SK-N-SH treated with all-trans-retinoic acid at 6 μM for 48 hours (cell line): ENCODE results near the gene CCNC.

Source experiments
- ATAC-seq: fragments of 200-7000 bp; cut with Tn5 transposase; 3 replicates; pipeline ENCODE4 v1.9.1; 2020; ENCODE audit warnings: mild to moderate bottlenecking, moderate library complexity
- ARNTL ChIP-seq: fragments of 450-650 bp; formaldehyde crosslinking; IDR thresholded peaks from 2 replicates; pipeline ENCODE4 v1.5.0; 2020; ENCODE audit warnings: low read depth, mild to moderate bottlenecking, moderate library complexity, borderline replicate concordance
- BACH2 ChIP-seq: fragments of 250-450 bp; sonication (Bioruptor Pico); IDR thresholded peaks from 2 replicates; pipeline ENCODE4 v1.9.0; 2021; ENCODE audit warnings: mild to moderate bottlenecking, borderline replicate concordance
- CSDC2 ChIP-seq: fragments of 250-450 bp; sonication (Bioruptor Pico); IDR thresholded peaks from 2 replicates; pipeline ENCODE4 v1.5.0; 2020; ENCODE audit warnings: mild to moderate bottlenecking, moderate library complexity
- CSRNP3 ChIP-seq: fragments of 250-450 bp; sonication (Bioruptor Pico); IDR thresholded peaks from 2 replicates; pipeline ENCODE4 v1.5.1; 2021; ENCODE audit warnings: mild to moderate bottlenecking, moderate library complexity
- ESRRG ChIP-seq: fragments of 250-450 bp; sonication (Bioruptor Pico); IDR thresholded peaks from 2 replicates; pipeline ENCODE4 v1.6.1; 2021; ENCODE audit warnings: mild to moderate bottlenecking
- GLIS3 ChIP-seq: fragments of 250-450 bp; sonication (Bioruptor Pico); IDR thresholded peaks from 2 replicates; pipeline ENCODE4 v1.5.0; 2020; ENCODE audit warnings: mild to moderate bottlenecking, moderate library complexity
- ISL1 ChIP-seq: fragments of 250-450 bp; sonication (Bioruptor Pico); IDR thresholded peaks from 2 replicates; pipeline ENCODE4 v2.1.2; 2022; ENCODE audit warnings: mild to moderate bottlenecking, moderate library complexity
- OSR1 ChIP-seq: fragments of 250-450 bp; sonication (Bioruptor Pico); IDR thresholded peaks from 2 replicates; pipeline ENCODE4 v1.8.0; 2022; ENCODE audit warnings: moderate library complexity, mild to moderate bottlenecking, inconsistent platforms
- POU6F1 ChIP-seq: fragments of 250-450 bp; sonication (Bioruptor Pico); IDR thresholded peaks from 2 replicates; pipeline ENCODE4 v1.8.0; 2021; ENCODE audit warnings: low read depth, mild to moderate bottlenecking, moderate library complexity, borderline replicate concordance
- PPARA ChIP-seq: fragments of 250-450 bp; sonication (Bioruptor Pico); IDR thresholded peaks from 2 replicates; pipeline ENCODE4 v1.5.0; 2020; ENCODE audit warnings: mild to moderate bottlenecking, borderline replicate concordance
- RARB ChIP-seq: fragments of 250-450 bp; sonication (Bioruptor Pico); IDR thresholded peaks from 2 replicates; pipeline ENCODE4 v1.8.0; 2021; ENCODE audit warnings: mild to moderate bottlenecking, moderate library complexity
- SNAI2 ChIP-seq: fragments of 250-450 bp; sonication (Bioruptor Pico); IDR thresholded peaks from 2 replicates; pipeline ENCODE4 v1.5.0; 2020; ENCODE audit warnings: mild to moderate bottlenecking, moderate library complexity
- TCF4 ChIP-seq: fragments of 250-450 bp; sonication (Bioruptor Pico); IDR thresholded peaks from 2 replicates; pipeline ENCODE4 v1.8.0; 2021; ENCODE audit warnings: mild to moderate bottlenecking, moderate library complexity, borderline replicate concordance
- TSHZ2 ChIP-seq: fragments of 250-450 bp; sonication (Bioruptor Pico); IDR thresholded peaks from 2 replicates; pipeline ENCODE4 v1.5.0; 2020; ENCODE audit warnings: mild to moderate bottlenecking, moderate library complexity
- ZC3H10 ChIP-seq: fragments of 250-450 bp; sonication (Bioruptor Pico); IDR thresholded peaks from 2 replicates; pipeline ENCODE4 v1.5.1; 2021; ENCODE audit warnings: mild to moderate bottlenecking, moderate library complexity
- ZFP3 ChIP-seq: fragments of 250-450 bp; sonication (Bioruptor Pico); IDR thresholded peaks from 2 replicates; pipeline ENCODE4 v1.5.0; 2020; ENCODE audit warnings: mild to moderate bottlenecking, moderate library complexity
- ZFP30 ChIP-seq: fragments of 450-650 bp; formaldehyde crosslinking; IDR thresholded peaks from 2 replicates; pipeline ENCODE4 v1.5.0; 2022; ENCODE audit warnings: mild to moderate bottlenecking, moderate library complexity
- ZNF565 ChIP-seq: fragments of 450-650 bp; formaldehyde crosslinking; conservative IDR thresholded peaks from 2 replicates; pipeline ENCODE4 v1.5.0; 2020; ENCODE audit warnings: low read depth, mild to moderate bottlenecking, moderate library complexity
- ZNF70 ChIP-seq: fragments of 450-650 bp; formaldehyde crosslinking; IDR thresholded peaks from 2 replicates; pipeline ENCODE4 v1.5.0; 2020; ENCODE audit warnings: mild to moderate bottlenecking, moderate library complexity
- TF ChIP-seq, protein P1 (sequence below): fragments of 250-450 bp; sonication (Bioruptor Pico); IDR thresholded peaks from 2 replicates; pipeline ENCODE4 v1.5.1; 2020; ENCODE audit warnings: low read depth, mild to moderate bottlenecking, moderate library complexity

The CCNC gene

GRCh38 chr6:99568103-99568933, at the start of gene CCNC:
Gene CCNC, minus strand, starts transcription at chr6:99568660. Its CDS starts 133 bp downstream, at chr6:99568527.
- TF ChIP-seq ZFP30 (CRISPR knock-in tag) (no peak), ZNF70 (CRISPR knock-in tag) (no peak), SNAI2 (CRISPR knock-in tag) (no peak), TCF4 (CRISPR knock-in tag) (no peak), POU6F1 (CRISPR knock-in tag) (peak; percentile 54; the same call in 1 of the 2 replicates), ARNTL (CRISPR knock-in tag) (no peak), ZC3H10 (CRISPR knock-in tag) (no peak), ZFP3 (CRISPR knock-in tag) (0 out of 2 replicates have a peak, but pooled peaks have one; percentile 33), BACH2 (no peak)
- TF ChIP-seq, all 23 proteins: peak for 2
- ATAC-seq: peak; percentile 99

- no peak for ATAC-seq
- TF ChIP-seq ARNTL (CRISPR knock-in tag) (no peak), CSRNP3 (CRISPR knock-in tag) (no peak), ISL1 (CRISPR knock-in tag) (no peak), OSR1 (CRISPR knock-in tag) (no peak), ZNF565 (CRISPR knock-in tag) (no peak), ZFP30 (CRISPR knock-in tag) (no peak), PPARA (CRISPR knock-in tag) (no peak), ESRRG (CRISPR knock-in tag) (no peak), BACH2 (no peak), SNAI2 (CRISPR knock-in tag) (no peak), GLIS3 (CRISPR knock-in tag) (no peak), TSHZ2 (CRISPR knock-in tag) (no peak), ZNF70 (CRISPR knock-in tag) (no peak), ZC3H10 (CRISPR knock-in tag) (no peak), CSDC2 (CRISPR knock-in tag) (no peak), TCF4 (CRISPR knock-in tag) (no peak)
- TF ChIP-seq, protein P1, sequence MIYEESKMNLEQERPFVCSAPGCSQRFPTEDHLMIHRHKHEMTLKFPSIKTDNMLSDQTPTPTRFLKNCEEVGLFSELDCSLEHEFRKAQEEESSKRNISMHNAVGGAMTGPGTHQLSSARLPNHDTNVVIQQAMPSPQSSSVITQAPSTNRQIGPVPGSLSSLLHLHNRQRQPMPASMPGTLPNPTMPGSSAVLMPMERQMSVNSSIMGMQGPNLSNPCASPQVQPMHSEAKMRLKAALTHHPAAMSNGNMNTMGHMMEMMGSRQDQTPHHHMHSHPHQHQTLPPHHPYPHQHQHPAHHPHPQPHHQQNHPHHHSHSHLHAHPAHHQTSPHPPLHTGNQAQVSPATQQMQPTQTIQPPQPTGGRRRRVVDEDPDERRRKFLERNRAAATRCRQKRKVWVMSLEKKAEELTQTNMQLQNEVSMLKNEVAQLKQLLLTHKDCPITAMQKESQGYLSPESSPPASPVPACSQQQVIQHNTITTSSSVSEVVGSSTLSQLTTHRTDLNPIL (CRISPR knock-in tag): no peak
Observed at GRCh38 chr6:99617131-99617530, 48.7 kb upstream of the CCNC start.

DNA sequence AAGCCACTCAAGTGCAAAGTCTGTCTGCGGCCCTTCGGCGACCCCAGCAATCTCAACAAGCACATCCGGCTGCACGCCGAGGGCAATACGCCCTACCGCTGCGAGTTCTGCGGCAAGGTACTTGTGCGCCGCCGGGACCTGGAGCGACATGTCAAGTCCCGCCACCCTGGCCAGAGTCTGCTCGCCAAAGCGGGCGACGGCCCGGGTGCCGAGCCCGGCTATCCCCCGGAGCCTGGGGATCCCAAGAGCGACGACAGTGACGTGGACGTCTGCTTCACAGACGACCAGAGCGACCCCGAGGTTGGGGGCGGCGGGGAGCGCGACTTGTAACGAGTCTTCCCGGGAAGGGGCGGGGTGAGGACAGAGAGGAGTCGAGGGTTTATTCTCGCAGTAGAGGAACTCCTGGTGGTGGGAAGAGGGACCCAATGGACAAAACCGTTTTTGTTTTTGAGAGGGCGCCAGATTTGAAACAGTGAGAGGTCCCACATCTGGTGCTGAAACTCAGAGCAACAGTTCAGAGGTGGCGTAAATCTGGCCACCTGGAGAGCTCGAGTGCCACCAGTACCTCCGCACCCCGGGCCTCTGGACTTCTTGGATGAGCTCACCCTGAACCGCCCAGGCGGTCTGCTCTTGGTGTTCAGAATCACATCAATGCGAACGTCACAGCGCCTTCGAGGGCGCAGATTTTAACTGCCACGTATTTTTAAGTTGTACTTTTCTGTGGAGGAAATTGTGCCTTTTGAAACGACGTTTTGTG, 46.1 kb upstream of the CCNC start:
- peak; percentile 6; the same call in 1 of the 3 replicates for ATAC-seq
- TF ChIP-seq, protein P1 (CRISPR knock-in tag): no peak
- TF ChIP-seq ARNTL (CRISPR knock-in tag) (no peak), PPARA (CRISPR knock-in tag) (no peak), GLIS3 (CRISPR knock-in tag) (no peak), ZFP3 (CRISPR knock-in tag) (no peak), ISL1 (CRISPR knock-in tag) (no peak), TSHZ2 (CRISPR knock-in tag) (no peak), CSDC2 (CRISPR knock-in tag) (no peak), ZC3H10 (CRISPR knock-in tag) (no peak), RARB (CRISPR knock-in tag) (no peak), ESRRG (CRISPR knock-in tag) (no peak)
